GM13977 (cell line): Measurements from ENCODE around the gene MECP2.

Experiments
- DNase-seq: peaks from one replicate; pipeline ENCODE4 v3.0.0; 2012; ENCODE audit warnings: low spot score
- CTCF ChIP-seq: IDR thresholded peaks from 2 replicates; pipeline ENCODE4 v1.5.1; 2012; ENCODE audit warnings: mild to moderate bottlenecking, control low read depth; ENCODE audit not compliant: insufficient read depth; ENCODE audit errors: extremely low read depth, missing control alignments
- in situ Hi-C: fragments of 300-500 bp; cut with MboI; formaldehyde crosslinking; loops from one replicate; pipeline ENCODE4 v1.12.0; 2022; ENCODE audit warnings: low sequenced_read_pairs, low pct_unique_long_range_greater_than_20kb, mixed read lengths, inconsistent platforms; ENCODE audit not compliant: unreplicated experiment

Gene MECP2

GRCh38 chrX:154012336-154012991 lies 85.1 kb downstream of the MECP2 start:
- in situ Hi-C loops, result no loop called here
- no peak for TF ChIP-seq CTCF
- DNase-seq, result no peak

DNA sequence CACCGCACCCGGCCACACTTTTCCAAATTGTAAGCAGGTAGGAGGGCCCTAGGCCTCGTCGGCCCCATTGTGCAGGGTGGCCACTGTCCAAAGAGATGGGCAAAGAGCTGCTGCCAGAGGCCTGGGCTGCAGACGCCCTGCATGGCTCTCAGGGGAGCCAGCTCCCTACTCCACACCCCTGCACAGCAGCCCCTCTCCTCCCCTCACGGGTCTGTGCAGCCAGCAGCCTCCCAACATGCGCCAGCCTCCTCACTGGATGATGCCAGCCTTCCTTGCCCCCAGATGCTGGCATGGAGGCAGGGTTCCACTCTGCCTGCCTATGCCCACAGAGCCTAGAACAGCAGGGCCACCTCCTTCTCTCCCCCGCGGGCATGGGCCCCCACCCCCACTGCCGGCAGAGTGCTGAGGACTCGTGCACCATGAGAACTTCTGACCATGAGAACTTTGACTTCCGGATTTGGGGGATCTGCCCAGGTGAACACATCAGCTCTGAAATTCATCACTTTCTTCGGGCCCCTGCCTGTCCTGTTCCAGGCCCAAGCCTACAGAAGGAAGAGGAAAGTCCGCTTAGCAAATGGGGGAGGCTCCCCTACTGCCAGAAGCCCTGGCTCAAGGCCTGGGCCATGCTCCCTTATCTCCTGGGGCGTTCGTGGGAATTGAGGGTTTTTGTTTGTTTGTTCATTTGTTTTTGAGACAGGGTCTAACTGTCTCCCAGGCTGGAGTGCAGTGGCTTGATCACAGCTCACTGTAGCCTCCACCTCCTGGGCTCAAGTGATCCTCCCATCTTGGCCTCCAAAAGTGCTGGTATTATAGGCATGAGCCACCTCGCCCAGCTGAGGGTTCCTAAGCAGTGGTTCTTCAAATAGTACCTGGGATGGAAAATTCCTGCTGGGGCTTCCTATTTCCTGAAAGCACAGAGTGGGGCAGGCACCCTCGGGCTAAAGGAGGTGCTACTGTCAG lies 85.9 kb downstream of the MECP2 start:
- in situ Hi-C loops, result no loop called here
- DNase-seq, result no peak
- TF ChIP-seq CTCF, result no peak

GRCh38 chrX:154010330-154011087 lies 87.0 kb downstream of the MECP2 start:
- no peak for DNase-seq
- TF ChIP-seq CTCF, result no peak
- in situ Hi-C loops, result no loop called here

- in situ Hi-C loops, result no loop called here
- no peak for DNase-seq
- no peak for TF ChIP-seq CTCF
Observed at GRCh38 chrX:154008521-154008920, 89.0 kb downstream of the MECP2 start.

- no peak for TF ChIP-seq CTCF
- in situ Hi-C loops, result no loop called here
- no peak for DNase-seq
Observed at GRCh38 chrX:154006947-154007346, 90.6 kb downstream of the MECP2 start.

GRCh38 chrX:154004315-154004714 lies 93.2 kb downstream of the MECP2 start:
- DNase-seq, result no peak
- in situ Hi-C loops, result no loop called here
- no peak for TF ChIP-seq CTCF
